Panc1 (cell line): ENCODE data around the gene MRC1.

ENCODE experiments used
- TF ChIP-seq, protein P1 (sequence below): fragments of 450-650 bp; IDR thresholded peaks from 2 replicates; pipeline ENCODE4 v1.5.1; 2017; ENCODE audit warnings: mild to moderate bottlenecking
- TF ChIP-seq, protein P2 (sequence below), 2 experiments: IDR thresholded peaks; 2 replicates each; pipeline ENCODE4 v1.6.1; 2011 to 2012; ENCODE audit warnings: low read depth in 2 of 2, control low read depth in 1 of 2, low read length in 1 of 2, mild to moderate bottlenecking in 1 of 2, moderate library complexity in 1 of 2; ENCODE audit not compliant: insufficient read depth in 1 of 2

DNA sequence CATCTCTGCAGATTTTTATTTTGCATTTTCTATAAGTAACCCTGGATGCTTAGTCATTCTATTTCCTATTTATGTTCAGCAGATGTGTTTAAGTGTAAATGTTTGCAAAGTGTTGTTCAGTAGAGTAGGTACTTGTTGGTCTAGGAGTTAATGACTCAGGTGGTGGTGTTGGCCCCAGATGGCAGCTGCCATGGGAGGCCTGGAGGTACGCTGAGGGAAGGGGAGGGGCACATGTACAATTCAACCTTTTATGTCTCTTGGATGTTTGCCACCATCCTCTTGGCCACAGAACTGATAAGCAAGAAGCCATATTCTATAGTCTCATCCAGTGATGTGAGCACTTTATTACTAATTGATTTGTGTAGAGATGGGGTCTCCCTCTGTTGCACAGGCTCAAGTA, 74.5 kb downstream of the MRC1 start:
- TF ChIP-seq, protein P1, sequence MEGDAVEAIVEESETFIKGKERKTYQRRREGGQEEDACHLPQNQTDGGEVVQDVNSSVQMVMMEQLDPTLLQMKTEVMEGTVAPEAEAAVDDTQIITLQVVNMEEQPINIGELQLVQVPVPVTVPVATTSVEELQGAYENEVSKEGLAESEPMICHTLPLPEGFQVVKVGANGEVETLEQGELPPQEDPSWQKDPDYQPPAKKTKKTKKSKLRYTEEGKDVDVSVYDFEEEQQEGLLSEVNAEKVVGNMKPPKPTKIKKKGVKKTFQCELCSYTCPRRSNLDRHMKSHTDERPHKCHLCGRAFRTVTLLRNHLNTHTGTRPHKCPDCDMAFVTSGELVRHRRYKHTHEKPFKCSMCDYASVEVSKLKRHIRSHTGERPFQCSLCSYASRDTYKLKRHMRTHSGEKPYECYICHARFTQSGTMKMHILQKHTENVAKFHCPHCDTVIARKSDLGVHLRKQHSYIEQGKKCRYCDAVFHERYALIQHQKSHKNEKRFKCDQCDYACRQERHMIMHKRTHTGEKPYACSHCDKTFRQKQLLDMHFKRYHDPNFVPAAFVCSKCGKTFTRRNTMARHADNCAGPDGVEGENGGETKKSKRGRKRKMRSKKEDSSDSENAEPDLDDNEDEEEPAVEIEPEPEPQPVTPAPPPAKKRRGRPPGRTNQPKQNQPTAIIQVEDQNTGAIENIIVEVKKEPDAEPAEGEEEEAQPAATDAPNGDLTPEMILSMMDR, result no peak
- TF ChIP-seq, protein P2, sequence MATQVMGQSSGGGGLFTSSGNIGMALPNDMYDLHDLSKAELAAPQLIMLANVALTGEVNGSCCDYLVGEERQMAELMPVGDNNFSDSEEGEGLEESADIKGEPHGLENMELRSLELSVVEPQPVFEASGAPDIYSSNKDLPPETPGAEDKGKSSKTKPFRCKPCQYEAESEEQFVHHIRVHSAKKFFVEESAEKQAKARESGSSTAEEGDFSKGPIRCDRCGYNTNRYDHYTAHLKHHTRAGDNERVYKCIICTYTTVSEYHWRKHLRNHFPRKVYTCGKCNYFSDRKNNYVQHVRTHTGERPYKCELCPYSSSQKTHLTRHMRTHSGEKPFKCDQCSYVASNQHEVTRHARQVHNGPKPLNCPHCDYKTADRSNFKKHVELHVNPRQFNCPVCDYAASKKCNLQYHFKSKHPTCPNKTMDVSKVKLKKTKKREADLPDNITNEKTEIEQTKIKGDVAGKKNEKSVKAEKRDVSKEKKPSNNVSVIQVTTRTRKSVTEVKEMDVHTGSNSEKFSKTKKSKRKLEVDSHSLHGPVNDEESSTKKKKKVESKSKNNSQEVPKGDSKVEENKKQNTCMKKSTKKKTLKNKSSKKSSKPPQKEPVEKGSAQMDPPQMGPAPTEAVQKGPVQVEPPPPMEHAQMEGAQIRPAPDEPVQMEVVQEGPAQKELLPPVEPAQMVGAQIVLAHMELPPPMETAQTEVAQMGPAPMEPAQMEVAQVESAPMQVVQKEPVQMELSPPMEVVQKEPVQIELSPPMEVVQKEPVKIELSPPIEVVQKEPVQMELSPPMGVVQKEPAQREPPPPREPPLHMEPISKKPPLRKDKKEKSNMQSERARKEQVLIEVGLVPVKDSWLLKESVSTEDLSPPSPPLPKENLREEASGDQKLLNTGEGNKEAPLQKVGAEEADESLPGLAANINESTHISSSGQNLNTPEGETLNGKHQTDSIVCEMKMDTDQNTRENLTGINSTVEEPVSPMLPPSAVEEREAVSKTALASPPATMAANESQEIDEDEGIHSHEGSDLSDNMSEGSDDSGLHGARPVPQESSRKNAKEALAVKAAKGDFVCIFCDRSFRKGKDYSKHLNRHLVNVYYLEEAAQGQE (IDR thresholded peaks at IDR 0.05; ENCODE audit: insufficient read depth in 1 of 2, low read depth in 2 of 2, low read length in 1 of 2), result no peak
